HG03175 (cell line): ENCODE results near the gene PHF21A.
"Not testable (repeated sequence)": the region's sequence is repeated elsewhere in the genome, so short reads cannot be mapped to it uniquely, and the experiment has no call there.

ENCODE experiments used
- ATAC-seq: cut with Tn5 transposase; IDR thresholded peaks from one replicate; pipeline ENCODE4 v1.9.1; 2021; ENCODE audit warnings: mild to moderate bottlenecking, moderate library complexity; ENCODE audit not compliant: unreplicated experiment

Gene PHF21A

GRCh38 chr11:45988921-45989320 is 132.3 kb downstream of the PHF21A start:
- ATAC-seq = no peak

GRCh38 chr11:45985212-45985611 is 136.0 kb downstream of the PHF21A start:
- ATAC-seq = no peak

GRCh38 chr11:45984192-45984591 is 137.1 kb downstream of the PHF21A start:
- no peak for ATAC-seq

GRCh38 chr11:45983471-45983845 is 137.8 kb downstream of the PHF21A start:
- no peak for ATAC-seq

- no peak for ATAC-seq
Observed at GRCh38 chr11:45982656-45983470, 138.4 kb downstream of the PHF21A start.

- not testable (repeated sequence) for ATAC-seq
Observed at GRCh38 chr11:45981826-45982225, 139.4 kb downstream of the PHF21A start.

GRCh38 chr11:45974806-45975205 is 146.4 kb downstream of the PHF21A start:
- no peak for ATAC-seq

GRCh38 chr11:45973601-45974000 is 147.7 kb downstream of the PHF21A start:
- ATAC-seq = no peak

GRCh38 chr11:45968901-45969300 is 152.4 kb downstream of the PHF21A start:
- ATAC-seq = no peak

GRCh38 chr11:45967506-45967905 is 153.7 kb downstream of the PHF21A start:
- ATAC-seq = no peak

DNA sequence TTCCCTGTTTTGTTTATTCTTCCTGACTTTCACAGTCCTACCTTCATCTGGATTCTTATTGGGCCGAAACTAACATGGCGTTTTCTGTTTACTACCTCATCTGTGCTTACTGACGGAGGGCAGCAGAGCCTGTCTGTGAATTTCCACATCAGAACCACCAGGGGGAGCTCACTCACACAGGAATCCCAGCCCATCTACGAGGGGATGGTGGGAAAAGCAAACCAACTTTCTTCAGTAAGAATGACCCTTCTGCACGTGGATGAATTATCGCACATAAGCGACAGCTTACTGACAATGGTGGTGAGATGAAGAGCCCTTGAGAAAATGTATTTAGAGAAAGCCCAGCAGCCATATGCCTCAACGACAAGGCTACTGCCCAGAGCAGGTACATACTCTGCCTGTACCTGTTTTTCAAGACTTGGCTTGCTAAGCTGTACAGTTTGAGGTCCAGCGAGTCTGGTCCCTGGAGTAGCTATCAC is 156.3 kb downstream of the PHF21A start:
- peak; percentile 68 for ATAC-seq

DNA sequence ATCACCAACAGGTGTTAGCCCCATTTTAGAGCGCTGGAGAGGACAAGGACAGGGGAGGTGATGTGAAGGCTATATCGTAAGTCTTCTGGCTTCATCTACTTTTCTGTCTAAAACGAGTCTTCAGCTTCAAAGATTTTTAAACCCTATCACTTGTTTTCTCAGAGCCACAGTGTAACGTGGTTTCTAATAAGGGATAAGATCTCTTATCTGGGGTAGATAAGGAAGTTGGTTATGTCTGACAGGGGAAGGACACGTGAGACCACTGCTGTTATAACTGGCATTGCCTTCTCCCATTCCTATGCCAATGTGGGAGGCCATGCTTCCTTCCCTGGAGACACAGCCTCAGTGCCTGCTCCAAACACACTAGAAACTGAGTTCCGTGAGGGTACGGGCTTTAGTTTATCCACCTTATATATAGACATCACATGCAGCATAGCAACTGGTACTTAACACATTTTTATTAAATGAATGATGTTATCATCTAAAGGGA is 159.5 kb downstream of the PHF21A start:
- ATAC-seq = no peak

DNA sequence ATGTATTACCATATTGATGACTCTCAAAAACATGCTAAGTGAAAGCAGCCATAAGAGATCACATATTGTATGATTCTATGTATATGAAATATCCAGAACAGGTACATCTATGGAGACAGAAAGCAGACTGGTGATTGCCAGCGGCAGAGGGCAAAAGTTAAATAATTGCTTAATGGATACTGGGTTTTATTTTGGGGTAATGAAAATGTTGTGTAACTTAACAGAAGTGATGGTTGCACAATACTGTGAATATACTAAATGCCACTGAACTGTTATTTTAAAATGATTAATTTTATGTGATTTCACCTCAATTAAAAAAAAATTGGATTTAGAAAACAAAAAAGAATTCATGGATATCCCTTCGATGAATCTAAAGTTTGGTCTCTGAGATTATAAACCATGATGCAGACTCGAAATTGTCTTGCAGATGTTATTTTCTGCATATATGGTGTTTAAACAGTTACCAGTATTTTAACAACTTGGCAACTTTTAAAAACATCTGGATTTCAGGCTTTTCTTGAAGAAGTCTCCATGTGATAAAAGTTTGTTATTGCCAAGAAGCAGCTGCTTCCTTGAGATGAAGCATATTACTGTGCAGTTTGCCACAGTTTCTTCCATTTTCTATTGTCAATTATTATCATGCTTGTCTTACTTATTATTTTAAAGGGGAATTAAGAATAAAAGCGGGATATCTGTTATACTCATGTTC is 160.7 kb downstream of the PHF21A start:
- no peak for ATAC-seq

GRCh38 chr11:45959851-45960250 is 161.4 kb downstream of the PHF21A start:
- ATAC-seq = no peak

DNA sequence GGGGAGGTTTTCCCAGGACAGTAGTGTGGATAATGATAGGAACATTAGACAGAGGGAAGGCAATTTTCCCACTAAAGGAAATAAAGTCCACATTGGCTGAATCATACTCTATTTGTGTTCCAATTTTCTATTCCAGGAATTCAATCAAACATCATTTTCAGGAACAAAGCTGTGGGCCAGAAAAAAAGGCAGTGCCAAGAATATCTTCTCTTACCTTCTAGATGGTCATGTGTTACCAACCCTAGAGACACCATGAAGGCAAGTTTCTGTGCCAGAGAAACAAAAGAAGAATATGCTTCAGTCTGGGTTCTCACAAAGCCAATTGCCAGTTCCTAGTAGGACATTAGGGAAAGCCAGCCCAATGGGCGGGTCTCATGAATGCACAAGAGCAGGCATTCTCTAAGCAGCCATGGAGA is 171.3 kb downstream of the PHF21A start:
- no peak for ATAC-seq

DNA sequence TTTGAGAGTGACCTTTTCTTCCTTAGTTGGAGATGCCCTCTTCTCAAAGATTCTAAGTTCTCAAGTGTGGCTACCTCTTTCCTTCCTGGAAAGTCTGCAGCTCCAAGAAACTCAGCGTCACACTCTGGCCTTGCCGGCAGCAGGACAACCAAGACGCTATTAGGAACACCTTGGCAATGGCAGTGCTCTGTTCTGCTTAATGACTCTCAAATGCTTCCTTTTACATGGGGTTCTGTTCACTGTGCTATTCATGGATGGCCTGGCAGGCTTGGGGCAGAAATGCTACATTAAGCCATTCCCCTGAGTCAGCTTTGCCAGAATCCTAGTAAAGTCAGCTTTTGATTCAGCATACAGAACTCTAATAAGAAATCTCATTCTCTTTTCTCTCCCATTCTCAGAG is 172.9 kb downstream of the PHF21A start:
- ATAC-seq = no peak

- no peak for ATAC-seq
Observed at GRCh38 chr11:45947885-45948284, 173.4 kb downstream of the PHF21A start.

GRCh38 chr11:45945397-45945999 is 175.8 kb downstream of the PHF21A start:
- no peak for ATAC-seq

GRCh38 chr11:45942381-45942780 is 178.9 kb downstream of the PHF21A start:
- no peak for ATAC-seq

DNA sequence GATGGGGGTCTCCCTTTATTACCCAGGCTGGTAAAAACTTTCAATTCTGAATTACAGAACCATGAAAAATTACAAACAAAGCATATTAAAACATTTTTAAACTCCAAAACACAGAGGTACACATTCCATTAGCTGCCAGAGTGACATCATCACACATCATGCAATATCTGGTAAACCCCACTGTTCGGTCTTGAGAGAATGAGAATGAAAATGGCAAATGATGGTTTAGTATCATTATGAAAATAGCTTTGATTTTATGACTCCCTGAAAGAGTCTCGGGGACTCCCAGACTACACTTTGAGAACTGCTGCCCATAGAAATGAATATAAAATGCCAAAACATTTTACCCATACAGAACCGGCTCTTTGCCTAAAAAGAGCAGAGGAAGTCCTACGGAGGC is 180.0 kb downstream of the PHF21A start:
- no peak for ATAC-seq

- no peak for ATAC-seq
Observed at GRCh38 chr11:45939836-45940235, 181.4 kb downstream of the PHF21A start.

DNA sequence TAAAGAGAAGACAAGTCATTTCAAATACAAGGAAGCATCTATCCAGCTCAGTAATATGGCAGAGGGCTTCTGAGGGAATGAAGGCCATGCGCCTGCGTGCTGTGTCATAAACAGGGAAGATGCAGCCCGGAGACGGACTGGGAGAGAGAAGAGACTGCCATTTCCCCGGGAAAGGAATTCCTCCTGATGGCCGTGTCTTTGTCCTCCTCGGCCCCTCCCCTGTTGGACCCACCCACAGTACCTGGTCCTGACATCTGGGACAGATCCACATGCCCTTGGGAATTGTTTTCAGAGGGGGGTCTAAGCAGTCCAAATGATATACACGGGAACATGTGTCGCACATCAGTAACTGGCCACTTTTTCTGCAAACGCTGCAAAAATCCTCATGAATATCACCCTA is 183.3 kb downstream of the PHF21A start:
- no peak for ATAC-seq
